Measurements from ENCODE around the gene CDH4. TPM values are rescaled to one million over a fixed set of nuclear protein-coding genes. Genes with fewer than 3 reads are reported as not detected.

Gene CDH4
- total RNA-seq, 1 experiment from 2014 or later: 3.9 TPM

GRCh38 chr20:61923371-61924166, 671.5 kb downstream of the CDH4 start:
- Histone ChIP-seq H3K27me3 (ENCODE audit: control insufficient read depth, insufficient read depth, low read length) (no peaks in the 10 kb centered on the region), H3K4me3 (ENCODE audit: insufficient read depth, low read depth, low read length) (no peak overlapping the region), H3K36me3 (replicated peaks; ENCODE audit: control insufficient read depth, insufficient read depth, low read length) (no peaks in the 10 kb centered on the region)
- peak; percentile 52 for DNase-seq

DNA sequence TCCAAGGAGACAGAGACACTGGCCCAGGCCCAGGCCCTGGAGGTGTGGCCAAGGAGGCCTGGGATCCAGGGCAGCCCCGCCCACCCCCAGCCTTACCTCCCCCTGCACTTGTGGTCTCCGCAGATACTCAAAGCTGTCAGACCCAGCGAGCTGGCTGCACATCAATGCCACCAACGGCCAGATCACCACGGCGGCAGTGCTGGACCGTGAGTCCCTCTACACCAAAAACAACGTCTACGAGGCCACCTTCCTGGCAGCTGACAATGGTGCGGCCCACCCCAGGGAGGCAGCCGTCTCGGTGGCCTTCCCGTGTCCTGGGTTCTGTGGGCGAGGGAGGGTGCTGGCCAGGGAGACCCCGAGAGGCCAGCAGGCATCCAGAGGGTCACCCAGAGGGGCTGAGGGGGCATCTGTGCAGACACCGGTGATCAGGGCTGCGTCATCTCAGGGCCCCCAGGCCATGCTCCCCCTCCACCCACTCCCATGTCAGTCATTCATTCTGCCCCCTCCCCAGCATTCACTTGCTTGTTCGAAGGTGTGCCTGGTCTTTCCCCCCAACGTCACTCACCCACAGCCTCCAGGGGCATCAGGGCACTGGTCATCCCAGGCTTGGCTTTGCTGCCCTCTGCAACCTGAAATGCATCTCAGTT, 672.3 kb downstream of the CDH4 start:
- peak; percentile 77 for DNase-seq
- Histone ChIP-seq H3K27me3 (ENCODE audit: control insufficient read depth, insufficient read depth, low read length) (no peaks in the 10 kb centered on the region), H3K36me3 (replicated peaks; ENCODE audit: control insufficient read depth, insufficient read depth, low read length) (no peaks in the 10 kb centered on the region), H3K4me3 (ENCODE audit: insufficient read depth, low read depth, low read length) (no peak overlapping the region)

DNA sequence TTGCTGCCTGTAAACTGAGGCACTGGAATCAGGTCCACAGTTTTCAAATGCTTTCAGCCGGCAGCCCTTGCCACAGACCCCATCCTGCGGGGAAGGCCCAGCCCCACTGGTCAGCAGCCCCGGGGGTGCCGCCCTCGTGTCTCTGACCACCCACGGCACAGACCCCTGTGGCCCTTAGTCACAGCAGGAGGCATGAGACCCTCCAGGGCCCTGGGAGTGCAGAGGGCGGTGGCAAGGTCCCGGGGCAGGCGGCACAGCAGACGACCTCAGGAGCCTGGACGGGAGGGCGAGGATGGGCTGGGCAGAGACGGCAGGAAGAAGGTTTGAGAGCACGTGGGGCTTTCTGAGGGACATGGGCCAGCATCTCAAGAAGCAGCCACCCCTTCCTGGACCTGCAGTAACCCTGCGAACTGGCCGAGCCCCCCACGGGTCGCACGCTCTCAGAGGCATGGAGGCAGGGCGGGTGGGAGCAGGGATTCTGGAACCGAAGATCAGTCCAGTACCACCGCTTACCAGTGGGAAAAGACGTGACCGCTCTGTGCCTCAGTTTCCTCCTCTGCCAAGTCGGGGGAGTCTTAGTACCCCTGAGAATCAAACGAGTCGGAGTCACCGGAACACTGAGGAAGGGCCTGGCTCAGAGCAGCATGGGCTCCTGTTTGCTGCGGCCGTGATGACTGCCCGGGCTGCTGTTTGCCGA, 672.9 kb downstream of the CDH4 start:
- peak; percentile 57 for DNase-seq
- no peak overlapping the region for H3K4me3 ChIP-seq (ENCODE audit: insufficient read depth, low read depth, low read length)

GRCh38 chr20:61925555-61926252, 673.6 kb downstream of the CDH4 start:
- no peaks in the 10 kb centered on the region for H3K27me3 ChIP-seq (ENCODE audit: control insufficient read depth, insufficient read depth, low read length)
- no peaks in the 10 kb centered on the region for H3K36me3 ChIP-seq (replicated peaks; ENCODE audit: control insufficient read depth, insufficient read depth, low read length)
- DNase-seq: peak; percentile 58
- H3K4me3 ChIP-seq (ENCODE audit: insufficient read depth, low read depth, low read length): no peak overlapping the region

More for the DNA sequence above, 672.9 kb downstream of the CDH4 start:
- Histone ChIP-seq H3K36me3 (replicated peaks; ENCODE audit: control insufficient read depth, insufficient read depth, low read length) (no peaks in the 10 kb centered on the region), H3K27me3 (ENCODE audit: control insufficient read depth, insufficient read depth, low read length) (no peaks in the 10 kb centered on the region)

GRCh38 chr20:61926253-61926613, 674.2 kb downstream of the CDH4 start:
- Histone ChIP-seq H3K36me3 (replicated peaks; ENCODE audit: control insufficient read depth, insufficient read depth, low read length) (no peaks in the 10 kb centered on the region), H3K4me3 (ENCODE audit: insufficient read depth, low read depth, low read length) (no peak overlapping the region), H3K27me3 (ENCODE audit: control insufficient read depth, insufficient read depth, low read length) (no peaks in the 10 kb centered on the region)
- DNase-seq: no peak

DNA sequence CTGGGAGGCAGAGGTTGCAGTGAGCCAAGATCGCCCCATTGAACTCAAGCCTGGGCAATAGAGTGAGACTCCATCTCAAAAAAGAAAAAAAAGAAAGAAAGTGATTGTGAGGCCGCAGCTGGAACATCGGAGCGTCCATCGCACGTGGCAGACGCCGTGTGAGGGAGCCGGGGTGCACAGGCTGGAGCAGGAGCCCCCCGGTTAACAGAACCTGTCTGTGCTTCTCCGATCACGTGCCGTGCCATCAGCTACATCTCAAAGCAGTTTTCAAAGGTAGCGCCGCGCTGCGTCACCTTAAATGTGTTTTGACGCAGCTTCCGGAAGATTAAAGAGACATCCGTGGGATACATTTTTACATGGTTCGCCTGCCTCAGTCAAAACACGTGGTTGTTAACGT, 674.7 kb downstream of the CDH4 start:
- H3K36me3 ChIP-seq (replicated peaks; ENCODE audit: control insufficient read depth, insufficient read depth, low read length): no peaks in the 10 kb centered on the region
- H3K4me3 ChIP-seq (ENCODE audit: insufficient read depth, low read depth, low read length): no peak overlapping the region
- H3K27me3 ChIP-seq (ENCODE audit: control insufficient read depth, insufficient read depth, low read length): no peaks in the 10 kb centered on the region
- DNase-seq: no peak

GRCh38 chr20:61927193-61927825, 675.2 kb downstream of the CDH4 start:
- H3K4me3 ChIP-seq (ENCODE audit: insufficient read depth, low read depth, low read length): no peak overlapping the region
- no peaks in the 10 kb centered on the region for H3K27me3 ChIP-seq (ENCODE audit: control insufficient read depth, insufficient read depth, low read length)
- DNase-seq: peak; percentile 59
- no peaks in the 10 kb centered on the region for H3K36me3 ChIP-seq (replicated peaks; ENCODE audit: control insufficient read depth, insufficient read depth, low read length)

- peak; percentile 47 for DNase-seq
- Histone ChIP-seq H3K36me3 (replicated peaks; ENCODE audit: control insufficient read depth, insufficient read depth, low read length) (no peaks in the 10 kb centered on the region), H3K27me3 (ENCODE audit: control insufficient read depth, insufficient read depth, low read length) (no peaks in the 10 kb centered on the region), H3K4me3 (ENCODE audit: insufficient read depth, low read depth, low read length) (no peak overlapping the region)
These were observed 675.9 kb downstream of the CDH4 start for GRCh38 chr20:61927826-61928541.

DNA sequence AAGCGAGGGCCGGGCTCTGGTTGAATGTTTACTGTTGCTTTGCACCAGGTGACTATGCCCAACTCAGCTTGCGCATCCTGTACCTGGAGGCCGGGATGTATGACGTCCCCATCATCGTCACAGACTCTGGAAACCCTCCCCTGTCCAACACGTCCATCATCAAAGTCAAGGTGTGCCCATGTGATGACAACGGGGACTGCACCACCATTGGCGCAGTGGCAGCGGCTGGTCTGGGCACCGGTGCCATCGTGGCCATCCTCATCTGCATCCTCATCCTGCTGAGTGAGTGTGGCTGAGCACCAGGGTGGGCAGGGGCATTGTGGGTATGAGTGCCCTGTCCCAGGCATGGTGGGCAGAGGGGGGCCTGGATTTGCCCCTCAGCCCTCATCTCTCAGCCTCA, 677.5 kb downstream of the CDH4 start:
- H3K36me3 ChIP-seq (replicated peaks; ENCODE audit: control insufficient read depth, insufficient read depth, low read length): no peaks in the 10 kb centered on the region
- no peak overlapping the region for H3K4me3 ChIP-seq (ENCODE audit: insufficient read depth, low read depth, low read length)
- no peak for DNase-seq
- no peaks in the 10 kb centered on the region for H3K27me3 ChIP-seq (ENCODE audit: control insufficient read depth, insufficient read depth, low read length)

- H3K4me3 ChIP-seq (ENCODE audit: insufficient read depth, low read depth, low read length): no peak overlapping the region
- H3K27me3 ChIP-seq (ENCODE audit: control insufficient read depth, insufficient read depth, low read length): no peaks in the 10 kb centered on the region
- no peaks in the 10 kb centered on the region for H3K36me3 ChIP-seq (replicated peaks; ENCODE audit: control insufficient read depth, insufficient read depth, low read length)
- DNase-seq: no peak
These were observed 678.1 kb downstream of the CDH4 start for GRCh38 chr20:61929971-61930666.

- peak; percentile 65 for DNase-seq
- Histone ChIP-seq H3K4me3 (ENCODE audit: insufficient read depth, low read depth, low read length) (no peak overlapping the region), H3K27me3 (ENCODE audit: control insufficient read depth, insufficient read depth, low read length) (no peaks in the 10 kb centered on the region), H3K36me3 (replicated peaks; ENCODE audit: control insufficient read depth, insufficient read depth, low read length) (no peaks in the 10 kb centered on the region)
These were observed 678.9 kb downstream of the CDH4 start for GRCh38 chr20:61930776-61931475.

DNA sequence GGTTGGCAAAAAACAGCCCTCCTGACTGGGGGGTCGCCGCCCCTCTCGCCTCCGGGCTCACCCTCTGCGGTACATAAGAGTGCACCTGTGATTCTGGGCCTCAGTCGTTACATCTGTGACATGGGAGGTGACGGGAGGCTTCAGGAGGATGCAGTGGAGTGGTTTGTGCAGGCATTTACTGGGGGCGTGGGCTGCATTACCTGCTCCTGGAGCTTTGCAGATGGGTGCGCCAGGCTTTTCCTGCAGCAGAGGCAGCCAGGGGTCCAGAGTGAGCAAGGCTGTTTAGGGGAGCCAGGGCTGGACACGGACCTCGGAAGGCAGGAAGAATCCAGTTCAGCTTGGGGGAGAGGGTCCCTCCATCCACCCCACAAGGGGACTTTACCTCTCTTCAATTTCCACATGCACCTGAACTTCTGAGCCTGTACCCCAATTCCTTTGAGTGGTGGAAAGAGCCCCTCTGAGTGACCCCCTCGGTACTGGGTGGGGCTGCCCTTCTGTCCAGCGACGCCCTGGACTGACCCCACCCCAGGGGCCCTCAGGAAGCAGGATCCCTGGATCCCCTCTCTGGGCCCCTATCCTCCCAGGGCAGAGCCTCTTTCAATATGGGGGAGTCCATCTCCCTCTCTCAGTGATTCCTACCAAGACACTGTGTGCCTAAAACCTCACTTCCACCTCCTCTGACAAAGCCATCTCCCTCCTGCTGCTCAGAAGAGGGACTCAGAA, 679.6 kb downstream of the CDH4 start:
- H3K4me3 ChIP-seq (ENCODE audit: insufficient read depth, low read depth, low read length): no peak overlapping the region
- H3K36me3 ChIP-seq (replicated peaks; ENCODE audit: control insufficient read depth, insufficient read depth, low read length): no peaks in the 10 kb centered on the region
- no peaks in the 10 kb centered on the region for H3K27me3 ChIP-seq (ENCODE audit: control insufficient read depth, insufficient read depth, low read length)
- no peak for DNase-seq
